Activated T-cell treated with anti-CD3 and anti-CD28 coated beads, Interleukin-2, amount 50 U/mL, for 1 hour (primary cell): ENCODE results near the gene CASTOR1.

Source experiments
- DNase-seq: peaks from one replicate; pipeline ENCODE4 v3.0.0-alpha.2; 2020

CASTOR1 gene

DNA sequence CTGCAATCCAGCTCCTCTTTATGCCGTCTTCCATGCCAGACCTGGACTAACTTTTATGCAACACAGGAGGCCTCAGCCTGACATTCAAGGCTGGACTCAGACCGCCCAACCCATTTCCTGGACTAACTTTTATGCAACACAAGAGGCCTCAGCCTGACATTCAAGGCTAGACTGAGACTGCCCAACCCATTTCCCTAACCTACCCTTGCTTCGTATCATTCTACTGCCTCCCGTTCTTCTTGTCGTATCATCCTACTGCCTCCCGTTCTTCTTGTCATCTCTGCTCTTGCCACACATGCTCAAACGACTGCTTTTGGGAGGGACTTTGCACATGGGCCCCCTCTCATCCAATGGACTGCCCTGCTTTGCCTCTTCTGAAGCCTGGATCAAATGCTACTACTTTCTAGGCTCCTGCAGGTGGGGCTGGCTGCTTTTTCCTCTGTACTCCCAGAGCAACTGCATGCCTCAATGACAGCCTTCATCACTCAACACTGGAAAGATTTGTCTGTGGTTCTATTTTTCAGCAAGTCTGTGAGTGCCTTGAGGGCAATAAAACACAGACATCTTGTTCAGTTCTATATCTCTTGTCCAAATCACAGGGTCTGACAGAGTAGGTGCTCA is 29.6 kb upstream of the CASTOR1 start:
- no peak for DNase-seq

DNA sequence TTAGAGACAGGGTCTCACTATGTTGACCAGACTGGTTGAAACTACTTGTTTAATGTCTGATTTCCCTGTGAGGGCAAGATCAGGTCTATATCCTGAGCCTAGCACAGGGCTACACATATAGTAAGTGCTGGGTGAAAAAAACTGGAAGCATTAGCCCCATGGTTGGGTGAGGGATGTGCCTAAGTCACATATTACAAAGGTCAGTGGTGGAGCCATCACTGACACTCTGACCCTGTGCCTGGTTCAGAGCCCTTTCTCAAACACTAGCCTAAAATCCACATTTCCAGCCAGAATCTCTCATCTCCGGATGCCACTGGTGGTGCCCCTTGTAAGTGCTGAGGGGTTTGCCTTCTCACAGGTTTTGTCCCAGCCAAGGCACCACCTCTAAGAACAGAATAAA is 28.5 kb upstream of the CASTOR1 start:
- DNase-seq: no peak

DNA sequence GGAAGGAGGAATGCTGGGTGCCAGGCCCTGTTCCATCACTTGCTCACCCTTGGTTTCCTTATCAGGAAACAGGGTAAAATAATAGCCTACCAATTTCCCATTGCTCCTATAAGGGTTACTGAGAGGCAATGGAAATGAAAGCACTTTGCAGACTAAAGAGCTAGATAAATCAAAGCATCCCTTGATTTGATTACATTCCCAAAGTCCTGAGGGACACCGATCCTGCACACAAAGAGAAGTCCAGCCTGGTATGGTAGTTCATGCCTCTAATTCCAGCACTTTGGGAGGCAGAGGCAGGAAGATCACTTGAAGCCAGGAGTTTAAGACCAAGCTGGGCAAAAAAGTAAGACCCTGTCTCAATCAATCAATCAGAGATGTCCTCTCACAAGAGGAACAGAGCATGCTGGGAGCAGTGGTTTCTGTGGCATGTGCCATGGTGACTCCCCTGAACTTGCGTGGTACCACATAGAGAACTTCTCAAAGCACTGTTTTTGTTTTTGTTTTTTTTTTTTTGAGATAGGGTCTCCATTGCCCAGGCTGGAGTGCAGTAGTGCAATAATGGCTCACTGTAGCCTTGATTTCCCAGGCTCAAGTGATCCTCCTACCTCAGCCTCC is 26.8 kb upstream of the CASTOR1 start:
- DNase-seq: no peak

DNA sequence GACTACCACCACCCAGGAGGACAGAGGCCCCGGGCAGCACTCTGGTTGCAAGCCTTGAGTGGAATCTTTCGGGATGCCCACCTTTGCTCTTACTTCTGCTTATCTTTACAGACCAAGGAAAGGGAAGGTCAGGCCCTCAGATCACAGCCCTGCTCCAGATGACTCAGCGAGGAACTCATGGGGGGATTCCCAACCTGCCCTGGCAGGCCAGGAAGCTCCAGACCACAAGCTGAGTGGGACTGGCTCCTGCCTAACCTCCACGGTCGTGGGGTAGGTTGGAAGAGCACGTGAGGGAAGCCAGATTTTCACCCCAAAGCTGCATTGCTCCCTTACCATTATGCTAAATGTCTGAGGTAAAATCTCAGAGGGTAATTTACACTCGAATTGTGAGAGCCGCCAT is 25.6 kb upstream of the CASTOR1 start:
- DNase-seq: peak; percentile 47

DNA sequence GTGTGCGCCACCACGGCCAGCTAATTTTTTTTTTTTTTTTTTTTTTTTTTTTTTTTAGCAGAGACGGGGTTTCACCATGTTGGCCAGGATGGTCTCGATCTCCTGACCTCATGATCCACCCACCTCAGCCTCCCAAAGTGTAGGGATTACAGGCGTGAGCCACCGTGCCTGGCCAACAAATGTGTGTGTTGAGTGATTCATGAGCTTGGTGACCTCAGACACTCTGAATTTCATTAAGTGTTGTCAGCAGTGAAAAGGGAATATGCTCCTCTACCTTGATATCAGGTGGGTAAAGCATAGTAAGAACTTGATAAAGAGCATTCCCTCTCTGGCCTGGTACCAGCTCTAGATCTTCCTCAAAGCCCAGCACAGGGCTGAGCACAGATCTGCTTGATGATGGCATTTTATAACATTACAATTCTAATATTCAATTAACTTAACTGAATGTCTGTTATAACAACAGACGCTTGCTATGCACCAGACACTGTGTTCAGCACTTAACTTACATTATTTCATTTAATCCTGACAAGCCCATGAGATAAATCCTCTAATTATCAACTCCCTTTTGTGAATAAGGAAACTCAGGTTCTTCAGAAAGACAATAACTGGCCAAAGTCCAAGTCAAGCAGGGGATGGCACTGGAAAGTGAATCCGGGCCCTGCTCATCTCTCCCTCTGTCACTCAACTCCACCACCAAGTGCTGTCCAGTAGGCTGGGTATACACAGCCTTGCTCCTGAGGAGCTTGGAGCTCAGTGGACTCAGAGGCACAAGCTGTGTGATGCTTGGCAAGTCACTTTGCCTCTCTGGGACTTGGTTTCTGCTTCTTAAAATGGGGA is 24.4 kb upstream of the CASTOR1 start:
- no peak for DNase-seq

DNA sequence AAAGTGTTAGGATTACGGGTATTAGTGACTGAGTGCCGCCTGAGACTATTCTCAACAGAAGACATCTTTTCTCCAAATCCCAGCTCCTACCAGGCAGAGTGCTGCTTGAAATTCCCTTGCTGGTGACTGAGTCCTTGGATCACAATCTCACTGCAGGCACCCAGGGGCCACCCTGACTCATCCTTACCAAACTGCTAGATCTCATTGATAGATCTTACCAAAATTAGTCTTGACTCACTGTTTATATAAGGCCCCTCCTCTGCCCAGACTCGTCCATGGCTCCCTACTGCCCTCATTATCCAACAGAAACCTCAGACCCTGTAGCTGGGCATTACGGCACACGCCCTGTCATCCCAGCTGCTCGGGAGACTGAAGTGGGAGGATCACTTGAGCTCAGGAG is 22.7 kb upstream of the CASTOR1 start:
- no peak for DNase-seq

DNA sequence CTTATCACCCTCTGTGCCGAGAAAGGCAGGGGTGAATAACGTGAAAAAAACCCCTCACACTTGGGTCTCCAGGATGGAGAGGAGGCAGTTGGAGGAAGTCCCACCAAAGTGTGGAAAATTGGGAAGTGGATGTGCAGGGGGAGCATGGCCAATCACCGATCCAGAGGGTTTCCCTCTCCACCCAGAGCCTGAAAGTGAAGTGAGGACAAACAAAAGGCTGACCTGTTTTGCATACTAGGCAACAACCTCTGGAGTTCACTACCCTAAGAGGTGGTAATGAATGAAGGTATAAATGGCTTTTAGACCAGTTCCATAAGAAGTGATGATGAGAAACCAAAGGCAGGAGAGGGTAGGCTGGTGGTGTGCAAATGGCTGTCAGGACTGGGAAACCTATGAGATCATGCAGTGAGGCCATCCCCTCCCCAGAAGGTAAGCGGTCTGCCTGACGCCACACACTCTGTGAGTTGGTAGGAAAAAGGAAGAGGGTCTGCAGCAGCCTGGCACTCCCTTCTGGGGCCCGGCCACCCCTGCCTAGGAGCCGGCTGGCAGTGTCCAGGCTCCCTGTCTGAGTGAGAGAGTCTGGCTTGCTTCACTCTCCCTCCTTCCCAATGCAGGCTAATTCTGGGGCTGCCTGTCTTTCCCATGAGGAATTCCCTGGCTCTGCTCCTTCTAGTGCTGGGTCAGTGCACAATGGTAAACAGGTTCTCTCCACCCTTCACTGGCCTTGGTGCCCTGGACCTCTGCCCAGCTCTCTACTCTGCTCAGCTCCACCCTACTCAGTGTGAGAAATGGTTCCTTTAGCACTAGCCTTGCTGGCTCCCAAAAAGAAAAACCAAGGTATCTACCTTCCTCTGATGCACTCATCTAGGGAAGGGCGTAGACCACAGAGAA is 21.8 kb upstream of the CASTOR1 start:
- DNase-seq: no peak

DNA sequence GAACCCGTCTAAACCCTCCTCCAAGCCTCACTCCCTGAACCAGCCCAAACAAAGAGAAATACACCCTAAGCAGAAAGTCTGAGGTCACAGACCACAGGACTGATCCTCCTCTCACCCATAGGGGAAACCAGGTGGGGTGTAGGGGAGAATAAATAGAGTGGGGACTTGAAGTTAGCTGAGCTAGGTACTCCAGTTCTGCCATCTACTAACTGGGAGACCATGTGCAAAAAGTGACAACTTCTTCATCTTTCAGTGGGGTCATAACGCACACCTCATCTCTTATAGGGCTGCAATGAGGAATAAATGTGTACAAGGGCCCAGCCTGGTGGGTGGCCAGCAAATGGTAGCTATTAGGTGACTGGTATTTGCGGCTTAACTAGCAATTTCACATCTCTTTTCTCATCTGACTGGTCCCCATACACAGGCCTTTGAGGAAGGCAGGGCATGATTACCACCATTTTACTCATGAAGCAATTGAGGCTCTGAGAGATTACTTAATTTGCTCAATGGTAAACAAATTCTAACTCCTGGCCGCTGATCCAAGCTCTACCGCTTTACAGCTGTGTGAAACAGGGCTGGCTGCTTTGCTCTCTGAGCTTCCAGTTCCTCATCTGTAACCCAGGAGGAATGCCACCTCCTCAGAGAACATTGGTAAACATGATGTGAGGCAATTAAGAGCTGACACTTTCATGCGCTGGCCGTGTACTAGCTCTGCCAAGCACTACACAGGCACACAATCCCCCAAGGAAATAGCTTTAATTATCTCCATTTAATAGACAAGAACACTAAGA is 20.8 kb upstream of the CASTOR1 start:
- no peak for DNase-seq

DNA sequence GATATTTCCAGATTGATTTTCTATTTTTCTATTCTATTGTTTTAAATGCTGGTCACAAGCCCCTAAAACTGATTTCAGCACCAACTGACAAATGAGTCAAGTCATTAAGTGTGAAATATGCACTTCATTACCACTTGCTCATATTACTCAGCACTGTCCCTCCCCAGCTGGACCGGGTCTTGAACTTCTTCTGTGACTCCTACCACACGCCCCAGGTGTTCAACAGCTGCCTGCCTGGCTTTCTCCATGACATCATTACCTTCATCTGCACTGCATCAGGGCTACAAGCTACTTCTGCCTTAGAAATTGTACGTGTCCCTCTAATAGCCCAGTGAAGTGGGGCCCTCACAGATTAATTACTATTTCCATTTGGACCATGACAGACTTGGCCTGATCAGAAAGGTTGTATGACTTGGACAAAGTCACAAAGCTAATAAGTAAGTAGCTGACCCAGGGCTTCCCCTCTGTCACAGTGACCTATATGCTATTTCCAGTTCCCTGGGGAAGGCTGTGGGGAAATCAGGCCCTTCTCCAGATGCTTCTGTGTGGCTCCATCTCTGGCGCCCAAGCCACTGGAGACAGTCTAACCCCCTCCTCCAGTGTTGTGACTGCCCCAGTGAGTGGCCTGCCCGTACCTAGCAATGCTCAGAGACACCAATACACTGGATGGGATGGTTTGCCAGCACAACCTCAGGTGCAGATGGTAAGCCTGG is 19.4 kb upstream of the CASTOR1 start:
- DNase-seq: no peak

DNA sequence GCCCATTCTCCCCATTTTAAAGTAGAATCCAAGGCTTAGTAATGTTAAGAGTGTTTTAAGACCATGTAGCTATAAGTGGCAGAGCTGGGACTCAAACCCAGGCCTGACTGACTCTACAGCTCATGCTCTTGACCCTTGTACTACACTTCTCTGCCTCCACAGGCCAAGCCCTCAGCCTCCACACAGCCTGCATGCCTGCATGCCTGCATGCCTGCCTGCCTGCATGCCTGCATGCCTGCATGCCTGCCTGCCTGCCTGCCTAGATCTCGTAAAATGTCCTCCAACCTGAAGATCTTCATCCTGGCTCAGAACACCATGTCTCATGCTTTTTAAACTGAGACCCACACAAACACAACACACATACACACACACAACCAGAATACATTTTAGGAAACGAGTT is 18.8 kb upstream of the CASTOR1 start:
- no peak for DNase-seq

DNA sequence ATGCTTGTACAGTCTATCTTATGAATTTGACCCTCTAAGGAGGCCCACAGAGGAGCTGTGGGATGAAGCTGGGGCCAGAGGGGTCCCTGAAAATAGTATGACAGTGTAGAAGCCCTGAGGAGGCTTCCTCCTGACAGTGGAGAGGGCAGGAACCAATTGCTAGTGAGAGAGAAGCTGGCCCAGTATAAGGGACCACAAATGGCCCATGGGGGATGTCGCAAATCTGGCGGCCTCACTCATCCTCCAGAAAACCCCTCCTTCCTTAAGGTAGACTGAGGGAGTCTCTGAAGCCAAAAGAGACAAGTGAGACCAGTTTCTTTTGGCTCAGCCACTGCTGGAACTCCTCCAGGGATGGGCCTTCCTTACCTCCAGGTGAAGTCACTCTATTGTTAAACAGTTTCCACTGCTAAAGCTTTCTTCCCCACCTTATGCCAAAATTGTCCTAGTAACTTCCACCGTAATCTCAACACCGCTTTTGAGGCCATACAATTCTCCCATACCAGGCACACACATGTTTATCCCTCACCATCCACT is 17.8 kb upstream of the CASTOR1 start:
- DNase-seq: no peak

DNA sequence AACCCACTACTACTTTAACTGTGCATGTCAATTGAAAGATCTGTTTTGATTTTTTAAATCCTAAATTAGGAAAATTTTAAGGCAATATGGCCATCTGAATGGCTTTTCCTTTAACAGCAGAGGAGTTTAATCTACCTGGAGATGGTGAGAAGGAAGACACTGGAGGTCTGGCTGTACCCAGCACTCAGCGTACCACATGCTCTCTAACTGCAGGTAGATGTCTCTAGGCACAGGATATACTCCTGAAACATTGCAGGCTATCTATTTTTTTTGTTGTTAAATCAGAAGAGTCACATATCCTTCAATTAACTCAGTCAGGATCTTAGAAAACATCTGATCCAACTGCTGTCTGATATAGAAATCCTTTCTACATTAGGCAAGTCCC is 17.3 kb upstream of the CASTOR1 start:
- no peak for DNase-seq

DNA sequence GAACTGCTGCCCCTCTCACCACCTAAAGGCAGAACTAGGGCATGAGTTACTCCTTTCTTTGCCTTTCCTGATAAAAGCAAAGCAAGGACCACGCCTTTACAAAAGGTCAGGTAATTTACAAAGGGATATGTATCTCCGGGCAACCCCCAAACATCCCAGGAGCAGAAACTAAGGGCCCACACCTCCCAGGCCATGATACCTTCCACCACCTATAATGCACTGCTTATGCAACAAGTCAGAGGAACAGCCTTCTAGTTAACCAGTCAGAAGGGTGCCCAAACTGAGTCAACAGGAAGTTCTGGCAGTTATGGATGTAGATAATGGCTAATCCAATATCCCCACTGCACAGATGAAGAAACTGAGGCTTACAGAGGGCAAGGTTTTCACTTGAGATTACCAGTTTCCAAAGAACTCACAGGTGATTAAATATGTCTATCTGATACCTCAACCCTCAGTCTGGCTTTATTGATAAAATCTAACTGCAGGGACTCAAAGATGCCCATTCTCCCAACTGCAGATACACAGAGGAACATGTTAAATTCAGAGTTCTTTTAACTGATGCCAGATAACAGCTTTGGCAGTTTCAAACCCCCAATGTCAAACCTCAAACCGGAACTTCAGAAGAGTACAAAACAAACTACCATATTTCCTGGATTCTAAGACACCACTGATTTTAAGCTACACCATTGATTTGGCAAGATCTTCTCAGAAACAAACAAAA is 16.8 kb upstream of the CASTOR1 start:
- no peak for DNase-seq

DNA sequence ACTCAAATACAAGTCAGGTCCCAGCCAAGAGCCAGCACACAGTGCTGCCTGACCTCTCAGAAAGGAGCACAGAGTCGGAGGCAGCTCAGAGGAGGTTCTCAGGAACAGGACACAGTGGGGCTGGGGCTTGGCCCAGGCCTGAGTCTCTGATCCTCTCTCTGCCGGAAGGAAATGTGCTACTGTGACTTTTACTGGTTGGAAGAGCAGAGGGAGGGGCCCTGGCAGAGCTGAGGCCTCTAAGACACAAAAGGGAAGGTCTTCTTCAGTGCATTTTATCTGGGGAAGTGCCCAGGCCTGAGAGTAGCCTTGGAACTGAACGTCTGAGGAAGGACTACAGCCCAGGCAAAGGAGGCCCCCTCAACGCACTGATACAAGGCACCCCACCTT is 16.2 kb upstream of the CASTOR1 start:
- peak; percentile 53 for DNase-seq

DNA sequence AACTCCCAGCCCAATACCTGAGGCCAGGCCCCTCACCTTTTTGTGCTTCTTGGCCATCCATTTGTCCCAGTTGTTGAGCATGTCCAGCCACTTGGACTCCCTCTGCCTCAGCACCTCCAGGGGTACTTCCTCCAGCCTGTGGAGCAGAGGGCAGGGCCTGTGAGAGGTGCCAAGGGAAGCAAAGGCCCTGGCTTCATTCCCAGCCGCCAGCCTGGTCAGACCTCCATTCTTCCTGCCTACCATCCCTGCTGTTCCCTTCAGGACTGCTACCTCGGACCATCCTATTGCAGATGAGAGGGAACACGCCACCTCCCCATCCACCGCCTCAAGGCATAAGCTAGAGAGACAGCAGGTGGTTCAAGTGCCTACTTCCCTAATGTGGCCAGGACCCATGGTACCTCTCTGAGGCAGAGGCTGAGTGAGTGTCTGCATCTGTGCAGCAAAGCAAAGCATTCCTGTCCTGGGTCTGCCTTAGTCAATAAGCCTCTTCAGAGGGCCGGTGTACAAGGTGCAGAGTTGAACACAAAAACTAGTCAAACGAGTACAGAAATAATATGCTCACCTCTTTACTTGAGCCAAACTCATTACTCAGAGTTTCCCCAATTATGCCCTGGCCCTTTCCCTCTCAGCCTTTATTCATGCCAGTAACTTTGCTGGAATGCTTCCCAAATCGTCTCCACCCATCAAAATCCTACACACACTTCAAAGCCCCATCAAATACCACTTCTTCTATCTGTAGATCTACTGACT is 15.4 kb upstream of the CASTOR1 start:
- DNase-seq: no peak

DNA sequence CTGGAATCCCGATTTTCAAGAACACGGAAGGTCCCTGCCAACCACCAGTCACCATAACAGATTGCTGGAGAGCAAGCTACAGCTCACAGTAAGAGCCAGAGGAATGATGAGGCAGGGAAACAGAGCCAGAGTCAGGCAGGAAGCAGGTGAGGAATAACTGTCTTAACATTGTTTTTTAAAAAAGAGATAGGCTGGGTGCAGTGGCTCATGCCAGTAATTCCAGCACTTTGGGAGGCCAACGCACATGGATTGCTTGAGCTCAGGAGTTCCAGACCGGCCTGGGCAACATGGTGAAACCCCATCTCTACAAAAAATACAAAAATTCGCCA is 13.5 kb upstream of the CASTOR1 start:
- DNase-seq: no peak

DNA sequence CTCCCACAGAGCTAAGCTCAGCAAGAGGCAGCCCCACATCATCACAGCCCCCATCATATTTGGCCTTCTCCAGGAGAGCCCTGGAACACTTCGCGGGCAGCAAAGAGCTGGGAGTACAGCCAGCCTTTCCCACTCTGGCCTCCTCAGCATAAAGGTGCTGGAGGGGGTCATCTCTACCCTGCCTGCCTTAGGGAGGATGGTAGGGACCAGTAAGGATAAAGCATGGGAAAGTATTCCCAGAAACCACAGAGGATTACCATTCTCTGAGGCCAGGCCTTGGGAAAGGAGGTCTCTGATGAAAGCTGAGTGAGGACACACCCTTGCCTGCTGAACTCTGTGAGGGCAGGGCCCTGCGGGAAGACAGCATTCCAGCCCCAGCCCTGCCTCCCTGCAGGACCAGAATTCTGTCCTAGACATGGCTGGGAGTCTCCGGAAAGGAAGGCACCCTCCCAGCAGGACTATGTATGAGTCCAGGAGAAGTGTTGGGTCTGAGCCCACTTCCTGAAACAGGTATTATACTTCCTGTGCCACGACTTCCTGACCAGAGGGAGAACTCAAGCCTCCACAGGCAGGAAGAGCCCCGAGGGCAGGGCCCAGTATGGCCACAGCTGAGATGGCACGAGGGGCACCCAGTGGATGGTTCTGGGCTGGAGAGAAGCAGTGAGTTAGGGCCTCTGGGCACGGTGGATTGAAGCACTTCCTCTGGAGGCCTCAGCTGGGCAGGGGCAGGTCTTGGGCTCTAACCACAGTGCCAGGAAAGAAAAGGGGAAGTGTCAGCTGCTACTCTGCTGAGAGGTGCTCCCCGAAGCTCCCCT is 12.9 kb upstream of the CASTOR1 start:
- DNase-seq: no peak

DNA sequence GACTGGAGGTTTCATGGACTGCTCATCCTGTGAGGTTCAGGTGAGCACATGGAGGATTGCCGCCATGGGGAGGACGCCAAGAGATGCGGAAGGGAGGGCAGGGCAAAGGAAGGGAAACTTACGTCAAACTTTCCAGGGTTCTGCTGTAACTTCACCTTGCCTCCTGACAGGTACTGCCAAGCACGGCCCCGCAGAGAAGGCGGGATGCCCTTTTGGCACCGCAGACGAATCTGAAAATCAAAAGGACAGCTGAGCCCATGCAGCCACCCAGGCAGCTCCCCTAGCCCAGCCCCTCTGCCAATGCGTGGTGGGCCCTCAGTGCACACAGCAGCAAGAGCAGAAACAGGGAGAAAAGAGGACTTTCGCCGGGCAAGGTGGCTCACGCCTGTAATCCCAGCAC is 10.0 kb upstream of the CASTOR1 start:
- no peak for DNase-seq

DNA sequence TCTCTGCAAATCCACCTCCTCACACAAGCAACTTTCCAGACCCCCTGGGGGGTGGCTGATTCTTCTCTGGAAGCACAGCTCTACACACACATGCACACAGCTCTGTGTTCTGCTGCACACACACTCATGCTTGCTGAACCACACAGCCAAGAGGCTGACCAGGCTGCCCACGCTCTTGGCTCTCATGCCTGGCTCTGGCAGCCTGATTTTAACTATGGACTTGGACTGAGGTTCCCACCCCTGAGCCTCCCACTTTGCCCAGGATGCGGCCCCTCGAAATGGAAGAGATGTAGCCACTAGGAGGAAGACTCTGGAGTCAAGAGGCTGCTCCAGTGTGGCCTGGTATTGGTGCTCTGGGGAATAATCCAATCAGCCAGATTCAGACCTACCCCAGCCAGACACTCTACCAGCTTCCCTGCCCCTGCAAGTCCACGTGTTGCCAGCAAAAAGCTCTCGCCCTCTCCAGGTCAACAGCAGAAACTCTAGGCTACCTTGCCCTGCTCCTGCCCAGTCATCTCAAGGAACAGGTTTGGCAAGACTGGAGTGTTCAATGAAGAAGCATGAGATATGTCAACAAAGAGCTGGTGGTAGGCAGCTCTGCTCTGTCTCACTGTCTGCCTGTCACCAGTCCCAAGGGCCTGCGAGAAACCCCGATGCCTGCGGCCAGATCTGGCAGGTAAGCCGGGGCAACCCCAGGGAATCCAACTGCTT is 8.8 kb upstream of the CASTOR1 start:
- DNase-seq: no peak
